GM12878 (cell line): ENCODE results near the gene FUS. TPM values are rescaled to one million over a fixed set of nuclear protein-coding genes. Genes with fewer than 3 reads are reported as not detected.

Source experiments
- ATAC-seq: fragments of 200-7000 bp; cut with Tn5 transposase; 3 replicates; pipeline ENCODE4 v1.9.1; 2020; ENCODE audit warnings: mild to moderate bottlenecking, moderate library complexity
- BruUV-seq: library from RNA; stranded (reverse); fragments of 400-500 nt; replicated peaks from 2 replicates; lab custom pipeline; 2021; lab: Mats Ljungman, UMichigan
- CTCF ChIA-PET: fragments of 300-600 bp; sonication (Branson Sonifier 250); formaldehyde crosslinking; extraction: SDS; loops from one replicate; lab custom pipeline; 2021; ENCODE audit warnings: inconsistent platforms; lab: Yijun Ruan, JAX
- POLR2A ChIA-PET: fragments of 350-600 bp; formaldehyde crosslinking; extraction: SDS; loops from one replicate; lab custom pipeline; 2021; ENCODE audit warnings: inconsistent platforms; lab: Charles Lee
- RAD21 ChIA-PET: fragments of 300-600 bp; sonication (Branson Sonifier 250); formaldehyde crosslinking; loops from one replicate; lab custom pipeline; 2023; ENCODE audit warnings: antibody characterized with exemption; ENCODE audit not compliant: unreplicated experiment; lab: Charles Lee
- SMC1A ChIA-PET: fragments of 300-600 bp; sonication (Branson Sonifier 250); formaldehyde crosslinking; loops from one replicate; lab custom pipeline; 2023; ENCODE audit not compliant: unreplicated experiment, uncharacterized antibody; lab: Charles Lee
- DNase-seq: peaks from one replicate; pipeline ENCODE4 v3.0.0-alpha.2; 2011; ENCODE audit warnings: low read depth, low spot score
- FAIRE-seq: peaks from 3 replicates; lab custom pipeline; 2011; peaks lifted over from hg19 to GRCh38; lab: Jason Lieb, UNC
- H2AFZ ChIP-seq: 2 replicates; pipeline ENCODE4 v1.6.0; 2011; ENCODE audit warnings: low read depth, low read length, control low read depth; ENCODE audit not compliant: control insufficient read depth
- H3K27ac ChIP-seq: 2 replicates; pipeline ENCODE4 v1.5.1; 2011; ENCODE audit warnings: control low read depth; ENCODE audit not compliant: control insufficient read depth, insufficient read depth
- H3K27me3 ChIP-seq, 2 experiments: replicated peaks in 1 of 2; 2 replicates each; pipeline versions ENCODE4 v1.6.0 to v1.6.1; 2011; ENCODE audit warnings: low read length in 1 of 2; ENCODE audit not compliant: control insufficient read depth in 2 of 2, insufficient read depth in 2 of 2
- H3K36me3 ChIP-seq, 2 experiments: 2 replicates each; pipeline ENCODE4 v1.5.1; 2011; ENCODE audit warnings: low read length in 1 of 2; ENCODE audit not compliant: control insufficient read depth in 2 of 2, insufficient read depth in 2 of 2
- H3K4me1 ChIP-seq: 2 replicates; pipeline ENCODE4 v1.6.1; 2011; ENCODE audit warnings: mild to moderate bottlenecking, low read length, moderate library complexity, mixed read lengths; ENCODE audit not compliant: control insufficient read depth, insufficient read depth
- H3K4me2 ChIP-seq: 2 replicates; pipeline ENCODE4 v1.6.0; 2011; ENCODE audit warnings: control low read depth; ENCODE audit not compliant: control insufficient read depth, insufficient read depth
- H3K4me3 ChIP-seq: fragments of 200-600 bp; sonication (generic); 2 replicates; pipeline ENCODE4 v1.5.1; 2016
- H3K79me2 ChIP-seq: 2 replicates; pipeline ENCODE4 v1.6.0; 2011; ENCODE audit warnings: low read length; ENCODE audit not compliant: control insufficient read depth, insufficient read depth
- H3K9ac ChIP-seq: 2 replicates; pipeline ENCODE4 v1.8.0; 2011; ENCODE audit warnings: low read length, control low read depth, mixed read lengths; ENCODE audit not compliant: control insufficient read depth, insufficient read depth
- H3K9me3 ChIP-seq: replicated peaks from 3 replicates; pipeline ENCODE4 v1.5.1; 2011; ENCODE audit warnings: mild to moderate bottlenecking, low read length; ENCODE audit not compliant: control insufficient read depth, insufficient read depth
- H4K20me1 ChIP-seq: 2 replicates; pipeline ENCODE4 v1.6.0; 2011; ENCODE audit not compliant: control insufficient read depth, insufficient read depth
- ASH2L ChIP-seq: fragments of 300-600, 200-600 bp; sonication (generic); IDR thresholded peaks from 2 replicates; pipeline ENCODE4 v1.6.1; 2017; ENCODE audit warnings: low read depth, mild to moderate bottlenecking, borderline replicate concordance
- BACH1 ChIP-seq: fragments of 450-650 bp; IDR thresholded peaks from 2 replicates; pipeline ENCODE4 v1.6.1; 2017; ENCODE audit warnings: mild to moderate bottlenecking, borderline replicate concordance
- CEBPB ChIP-seq, 2 experiments: fragments of 150-350 bp in 1 of 2; IDR thresholded peaks; 2 replicates each; pipeline ENCODE4 v1.6.1; 2012 to 2014; ENCODE audit warnings: low read depth in 2 of 2, low read length in 2 of 2, borderline replicate concordance in 1 of 2, inconsistent platforms in 1 of 2
- CHD1 ChIP-seq: IDR thresholded peaks from 2 replicates; pipeline ENCODE4 v1.6.1; 2012; ENCODE audit warnings: low read depth, low read length, improper control_type of control experiment
- CHD4 ChIP-seq: fragments of 200-600 bp; sonication (generic); IDR thresholded peaks from 2 replicates; pipeline ENCODE4 v1.6.1; 2016; ENCODE audit warnings: mild to moderate bottlenecking
- IRF5 ChIP-seq: fragments of 450-650 bp; IDR thresholded peaks from 2 replicates; pipeline ENCODE4 v1.6.1; 2017; ENCODE audit warnings: borderline replicate concordance
- MTA2 ChIP-seq: fragments of 450-650 bp; IDR thresholded peaks from 2 replicates; pipeline ENCODE4 v1.6.1; 2016; ENCODE audit warnings: low read depth, mild to moderate bottlenecking, moderate library complexity
- NR2C1 ChIP-seq: fragments of 450-650 bp; IDR thresholded peaks from 2 replicates; pipeline ENCODE4 v1.6.1; 2017; ENCODE audit warnings: antibody characterized with exemption, mild to moderate bottlenecking, moderate library complexity
- NR2C2 ChIP-seq: IDR thresholded peaks from 2 replicates; pipeline ENCODE4 v1.6.1; 2011; ENCODE audit warnings: borderline replicate concordance, low read depth; ENCODE audit not compliant: control insufficient read depth, insufficient read length
- PKNOX1 ChIP-seq: fragments of 450-650 bp; IDR thresholded peaks from 2 replicates; pipeline ENCODE4 v1.6.1; 2016; ENCODE audit warnings: mild to moderate bottlenecking
- RAD21 ChIP-seq: IDR thresholded peaks from 2 replicates; pipeline ENCODE4 v1.6.1; 2011; ENCODE audit warnings: mild to moderate bottlenecking, low read depth, low read length, moderate library complexity; ENCODE audit not compliant: insufficient read depth
- SMC3 ChIP-seq: IDR thresholded peaks from 2 replicates; pipeline ENCODE4 v1.6.1; 2011; ENCODE audit warnings: low read length, improper control_type of control experiment, borderline replicate concordance
- STAT3 ChIP-seq: IDR thresholded peaks from 2 replicates; pipeline ENCODE4 v1.6.1; 2011; ENCODE audit warnings: low read depth, low read length, improper control_type of control experiment
- TBL1XR1 ChIP-seq: IDR thresholded peaks from 2 replicates; pipeline ENCODE4 v1.6.1; 2012; ENCODE audit warnings: low read depth, low read length, improper control_type of control experiment
- USF1 ChIP-seq: IDR thresholded peaks from 2 replicates; pipeline ENCODE4 v1.6.1; 2011; ENCODE audit warnings: borderline replicate concordance, low read depth, mild to moderate bottlenecking, moderate library complexity, mixed read lengths, low read length; ENCODE audit not compliant: insufficient read depth; ENCODE audit errors: extremely low read length
- YBX1 ChIP-seq: fragments of 450-650 bp; IDR thresholded peaks from 2 replicates; pipeline ENCODE4 v1.6.1; 2016; ENCODE audit warnings: antibody characterized with exemption
- WGBS: methylation state at CpG from one replicate; pipeline ENCODE4 v1.1.6; 2016; ENCODE audit warnings: low lambda C conversion rate; ENCODE audit not compliant: insufficient replicate concordance, insufficient coverage; ENCODE audit errors: missing lambda C conversion rate; 5-methylcytosine and 5-hydroxymethylcytosine counted together
- in situ Hi-C: fragments of 300-500 bp; cut with MboI; formaldehyde crosslinking; loops from 9 replicates; pipeline ENCODE4 v1.14.3; 2018; ENCODE audit warnings: mixed read lengths
- intact Hi-C: fragments of 100-400 bp; cut with micrococcal nuclease; formaldehyde crosslinking; loops from one replicate; pipeline ENCODE4 v1.14.2; 2022; ENCODE audit not compliant: unreplicated experiment
- polyA plus RNA-seq, 11 experiments: library from polyadenylated mRNA; depleted of rRNA in 4 of 11; unstranded in 6 of 11; stranded (reverse) in 5 of 11; fragments of >200 nt; fragmentation: Nextera tagmentation in 4 of 11; fragmentation: Illumina TruSeq in 1 of 11; extraction: Ambion mirVana in 4 of 11; extraction: Trizol in 1 of 11; gene quantifications; 1 replicate in 1 of 11; 2 replicates in 10 of 11; pipeline versions ENCODE4 v1.2.1 to v1.2.3, GENCODE V29; 2011 to 2016; ENCODE audit warnings: inconsistent platforms in 2 of 11, missing spikeins in 2 of 11, low read depth in 1 of 11
- total RNA-seq, 4 experiments: library from RNA; depleted of rRNA in 3 of 4; stranded (reverse); fragments of >200 nt in 3 of 4; fragmentation: Illumina TruSeq in 1 of 4; extraction: Trizol in 1 of 4; gene quantifications; 2 replicates each; pipeline versions ENCODE4 v1.2.1 to v1.2.3, GENCODE V29; 2013 to 2021

The FUS gene
- total and polyA plus RNA-seq, 10 of the 15 experiments (the other 5 are each of a cell fraction or from before 2014, with no cell fraction given) = 46.8 to 521 (median 347) TPM

- Histone ChIP-seq H3K9ac (no peak overlapping the region), H3K9me3 (no peaks in the 10 kb centered on the region), H3K4me1 (no peaks in the 10 kb centered on the region), H3K4me3 (no peak overlapping the region), H2AFZ (no peak overlapping the region), H3K79me2 (no peaks in the 10 kb centered on the region), H3K4me2 (no peak overlapping the region), H3K27ac (no peak overlapping the region), H4K20me1 (no peaks in the 10 kb centered on the region), H3K27me3 (no peaks in the 10 kb centered on the region; a peak in 1 of 4 replicates), H3K36me3 (no peaks in the 10 kb centered on the region)
- TF ChIP-seq NR2C2 (no peak), BACH1 (no peak), USF1 (no peak), YBX1 (no peak), ASH2L (no peak)
- intact Hi-C loops = no loop called here
- ChIA-PET RAD21 (no interaction called here), SMC1A (no interaction called here), CTCF (no interaction called here), POLR2A (no interaction called here)
- in situ Hi-C loops = no loop called here
- 85% methylated on average over 7 of the region's 8 CpGs for WGBS
- DNase-seq (no peak), ATAC-seq (no peak), FAIRE-seq (no peak)
- BruUV-seq = no TSS peak
Observed at GRCh38 chr16:31167315-31167714, 12.6 kb upstream of the FUS start.

DNA sequence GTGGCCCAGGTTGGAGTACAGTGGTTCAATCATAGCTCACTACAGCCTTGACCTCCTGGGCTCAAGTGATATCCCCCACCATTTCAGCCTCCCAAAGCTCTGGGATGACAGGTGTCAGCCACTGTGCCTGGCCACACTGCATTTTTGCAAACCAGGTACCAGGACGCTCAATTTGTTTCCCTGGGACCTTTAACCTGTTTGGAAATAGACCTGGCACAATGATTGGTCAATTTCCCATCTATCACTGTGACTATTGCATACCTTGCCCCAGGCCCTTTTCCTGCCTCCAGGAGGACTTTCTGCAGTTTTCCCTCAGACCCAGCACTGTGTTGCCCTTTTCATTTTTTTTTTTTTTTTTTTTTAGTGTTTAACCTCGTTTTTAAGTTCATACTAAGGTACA, 11.1 kb upstream of the FUS start:
- ChIA-PET POLR2A (no interaction called here), SMC1A (interaction anchor here (0.6 to 1.1 kb wide), 2 partner anchors 12 to 29 kb away, joined by 3 read pairs; no protein-coding TSS in a partner anchor), CTCF (no interaction called here), RAD21 (interaction anchor here (0.5 kb wide), 1 partner anchor 77 kb away, joined by 3 read pairs; no protein-coding TSS in a partner anchor)
- DNase-seq (no peak), FAIRE-seq (no peak), ATAC-seq (no peak)
- no peak overlapping the region for H2AFZ ChIP-seq
- no peaks in the 10 kb centered on the region for H3K79me2 ChIP-seq
- no peaks in the 10 kb centered on the region for H4K20me1 ChIP-seq
- WGBS = 5% methylated on average over 1 of the region's 2 CpGs
- no peaks in the 10 kb centered on the region for H3K4me1 ChIP-seq
- BruUV-seq = no TSS peak
- H3K9ac ChIP-seq = no peak overlapping the region
- no peak overlapping the region for H3K27ac ChIP-seq
- intact Hi-C loops = no loop called here
- no peaks in the 10 kb centered on the region for H3K9me3 ChIP-seq
- H3K4me3 ChIP-seq = no peak overlapping the region
- H3K36me3 ChIP-seq = no peaks in the 10 kb centered on the region
- in situ Hi-C loops = no loop called here
- no peaks in the 10 kb centered on the region; a peak in 1 of 4 replicates for H3K27me3 ChIP-seq
- no peak overlapping the region for H3K4me2 ChIP-seq
- TF ChIP-seq MTA2 (no peak), STAT3 (no peak), IRF5 (no peak), RAD21 (no peak), SMC3 (no peak), CHD4 (no peak), CHD1 (no peak), CEBPB (IDR thresholded peaks at IDR 0.05; ENCODE audit: borderline replicate concordance in 1 of 2, low read depth in 2 of 2, low read length in 2 of 2) (no peak), PKNOX1 (no peak), NR2C1 (no peak), TBL1XR1 (no peak)
